ENCODE measurements around the gene SAMMSON.
A peak's percentile ranks its signal among the peaks of the same experiment; 100 is the strongest.

SAMMSON gene

DNA sequence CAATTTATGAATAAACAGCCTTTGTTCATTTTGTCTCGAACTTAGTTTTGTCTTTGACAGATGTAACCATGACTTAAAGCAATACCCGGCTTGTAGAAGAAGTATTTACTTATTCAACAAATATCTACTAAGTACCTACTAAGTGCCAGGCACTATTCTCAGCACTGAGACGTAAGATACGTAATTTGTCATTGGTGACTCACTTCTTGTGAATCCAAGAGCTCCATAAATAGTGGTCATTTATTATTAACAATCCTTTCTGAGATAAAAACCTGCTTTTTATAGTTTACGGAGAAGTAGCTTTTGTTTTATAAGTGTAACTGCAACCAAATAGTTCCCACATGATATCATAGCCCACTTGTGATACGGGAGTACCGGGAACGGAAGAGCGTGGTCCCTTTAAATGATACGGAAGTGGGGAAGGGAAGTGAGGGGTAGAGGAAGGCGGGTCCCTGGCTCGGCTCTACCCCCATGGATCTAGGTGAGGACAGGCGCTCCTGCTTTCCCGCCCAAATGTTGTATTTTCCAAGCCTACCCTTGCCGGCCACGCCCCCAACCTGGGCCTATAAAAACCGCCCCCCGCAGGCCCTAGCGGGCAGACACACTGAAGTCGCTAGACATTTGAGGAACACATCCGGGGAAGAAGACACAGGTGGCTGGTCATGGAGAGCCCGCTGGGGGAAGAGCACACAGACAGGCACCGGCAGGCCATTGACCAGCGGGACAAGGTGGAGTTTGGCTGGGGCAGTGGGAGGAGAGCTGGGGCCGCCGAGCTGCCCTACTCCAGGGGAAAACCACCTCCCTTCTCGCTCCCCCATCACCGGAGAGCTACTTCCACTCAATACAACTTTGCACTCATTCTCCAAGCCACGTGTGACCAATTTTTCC lies at the start of gene SAMMSON:
SAMMSON (plus strand) TSS at position 594 of the 888 bp plus-strand sequence.
- peak; percentile 25 to 73 for DNase-seq

GRCh38 chr3:69951616-69952015 lies 47.9 kb upstream of the SAMMSON start:
- no peak for DNase-seq

DNA sequence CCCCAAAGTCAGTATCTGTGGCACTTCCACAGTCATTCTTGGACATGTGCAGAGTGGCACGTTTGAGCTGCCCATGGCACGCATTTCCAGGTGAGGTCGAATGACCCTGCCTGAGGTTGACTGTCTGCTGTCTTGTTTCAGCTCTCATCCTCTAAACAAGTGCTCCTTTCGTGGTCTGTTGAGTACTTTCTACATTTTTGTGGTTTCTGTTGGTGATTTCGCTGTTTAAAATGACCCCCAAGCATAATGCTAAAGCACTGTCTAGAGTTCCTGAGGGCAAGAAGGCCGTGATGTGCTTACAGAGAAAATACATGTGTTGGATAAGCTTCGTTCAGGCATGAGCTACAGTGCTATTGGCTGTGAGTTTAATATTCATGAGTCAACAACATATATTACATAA lies 40.0 kb upstream of the SAMMSON start:
- no peak for DNase-seq

DNA sequence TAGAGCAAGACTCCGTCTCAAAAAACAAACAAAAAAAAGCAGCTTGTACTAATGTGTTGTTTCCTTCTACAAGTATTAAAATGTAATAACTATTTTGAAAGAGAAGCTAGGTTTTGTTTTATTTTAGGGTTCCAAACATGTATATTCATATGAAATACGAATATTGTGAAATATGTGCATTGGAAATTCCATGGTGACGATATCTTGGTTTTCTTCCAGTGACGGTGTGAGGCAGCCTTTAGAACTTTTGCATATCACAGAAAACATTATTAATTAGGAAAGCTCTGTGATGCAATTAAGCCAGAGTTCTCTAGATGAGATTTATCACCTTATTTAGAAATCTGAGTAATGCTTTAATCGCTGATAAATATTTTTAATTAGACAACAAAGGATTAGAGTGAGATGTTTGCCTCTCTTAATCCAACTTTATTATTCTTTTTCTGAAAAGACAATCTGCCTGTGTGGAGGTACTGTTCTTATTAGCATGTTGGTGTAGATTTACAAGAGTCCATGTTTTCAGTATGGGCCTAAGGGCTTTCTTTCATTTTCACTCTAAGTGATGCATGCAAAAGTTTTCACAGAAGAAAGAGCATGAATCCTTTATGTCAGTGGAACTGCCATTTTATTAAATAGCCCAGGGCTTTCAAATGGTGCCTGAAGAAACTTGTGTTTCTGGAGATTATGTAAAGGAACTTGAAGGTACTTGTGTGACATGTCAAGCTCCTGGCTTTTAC lies 37.7 kb upstream of the SAMMSON start:
- DNase-seq, result no peak

DNA sequence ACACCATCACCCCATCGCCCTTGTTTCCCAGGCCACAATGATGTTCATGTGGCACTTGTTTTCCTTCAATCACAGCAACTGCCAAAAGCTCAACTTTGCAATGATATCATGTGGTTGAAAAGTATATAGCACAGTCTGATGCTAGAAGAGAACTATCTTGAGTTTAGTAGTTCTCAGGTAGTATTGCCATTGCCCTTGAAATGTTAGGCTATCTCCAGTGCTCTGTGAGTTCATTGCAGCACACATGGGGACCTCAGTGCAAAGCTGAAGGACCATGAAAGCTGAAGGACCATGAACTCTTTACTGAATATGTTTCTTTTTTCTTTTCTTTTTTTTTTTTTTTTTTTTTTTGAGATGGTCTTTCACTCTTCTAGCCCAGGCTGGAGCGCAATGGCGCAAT lies 35.9 kb upstream of the SAMMSON start:
- DNase-seq, result no peak

- no peak for DNase-seq
Measured at GRCh38 chr3:69967156-69967555, 32.4 kb upstream of the SAMMSON start.

- DNase-seq, result no peak
Measured at GRCh38 chr3:69970827-69971226, 28.7 kb upstream of the SAMMSON start.

- no peak for DNase-seq
Measured at GRCh38 chr3:69972672-69973071, 26.9 kb upstream of the SAMMSON start.

DNA sequence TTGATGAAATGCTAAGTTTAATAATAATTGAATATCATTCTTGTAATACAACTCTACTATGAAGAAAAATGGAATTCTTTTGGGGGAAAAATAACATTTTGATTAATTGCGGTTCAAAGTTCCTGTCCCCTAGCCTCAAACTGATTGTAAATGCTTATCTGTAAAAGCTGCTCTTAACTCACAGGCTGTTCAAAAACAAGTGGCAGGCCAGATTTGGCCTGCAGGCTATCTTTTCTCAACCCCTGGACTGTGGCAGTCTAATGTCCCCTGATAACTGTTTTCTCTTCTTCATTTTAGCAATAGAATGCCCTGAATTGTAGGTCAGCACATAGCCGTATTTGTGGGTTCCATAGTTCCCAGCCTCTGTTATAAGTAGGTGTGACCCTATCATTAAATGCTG lies 23.5 kb upstream of the SAMMSON start:
- DNase-seq, result no peak

GRCh38 chr3:69983546-69984265 lies 15.8 kb upstream of the SAMMSON start:
- DNase-seq, result no peak

GRCh38 chr3:69985266-69985665 lies 14.3 kb upstream of the SAMMSON start:
- no peak for DNase-seq

- DNase-seq, result no peak
Measured at GRCh38 chr3:69986419-69986818, 13.1 kb upstream of the SAMMSON start.

DNA sequence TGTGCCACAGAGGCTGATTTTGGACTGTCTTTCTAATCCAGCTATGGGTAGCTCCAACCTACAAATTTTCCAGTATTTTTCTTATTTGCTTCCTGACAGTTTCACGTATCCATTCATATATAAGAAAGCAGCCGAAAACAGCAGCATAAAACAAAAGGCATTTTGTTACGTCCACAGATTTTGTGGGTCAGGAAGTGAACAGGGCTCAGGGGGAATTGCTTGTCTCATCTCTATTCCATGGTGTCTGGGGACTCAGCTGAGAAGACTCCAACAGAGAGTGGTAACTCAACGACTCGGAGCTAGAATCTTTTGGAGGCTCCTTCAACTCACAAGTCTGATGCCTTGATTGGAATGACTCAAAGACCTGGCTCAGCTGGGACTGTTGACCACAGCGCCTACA lies 11.7 kb upstream of the SAMMSON start:
- DNase-seq, result no peak

- DNase-seq, result no peak
Measured at GRCh38 chr3:69993757-69994156, 5.8 kb upstream of the SAMMSON start.

- DNase-seq, result no peak
Measured at GRCh38 chr3:69994919-69995318, 4.6 kb upstream of the SAMMSON start.

DNA sequence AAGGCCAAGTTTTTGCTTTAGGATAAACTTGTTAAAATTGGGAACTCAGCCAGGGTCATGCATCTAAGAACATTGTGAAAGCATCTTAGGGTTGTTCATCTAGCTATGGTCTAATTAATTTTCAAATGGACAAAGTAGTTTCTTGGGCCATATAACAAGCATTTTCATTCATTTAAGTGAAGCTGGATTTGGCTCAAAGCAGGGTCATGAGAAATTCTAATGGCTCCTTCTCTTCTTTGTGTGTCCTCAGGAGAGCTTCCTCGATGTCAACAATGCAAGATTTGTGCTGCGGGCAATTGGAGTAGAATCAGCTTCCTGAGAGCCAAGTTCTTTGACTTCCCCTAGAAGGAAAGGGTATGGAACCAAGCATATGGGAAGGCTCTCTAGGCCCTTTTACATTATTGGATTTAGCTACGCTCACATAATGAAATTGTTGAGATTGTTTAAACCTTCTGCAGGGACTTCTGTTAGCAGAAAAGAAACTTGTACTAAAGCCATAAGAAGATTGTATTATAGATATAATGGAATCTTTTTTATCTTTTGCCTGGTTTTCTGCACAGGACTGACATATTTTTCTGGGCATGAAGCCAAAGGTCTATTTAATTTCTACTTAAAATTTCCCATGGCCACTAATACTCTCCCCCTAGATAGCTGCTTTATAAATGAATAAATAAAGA lies 1.8 kb upstream of the SAMMSON start:
- DNase-seq, result no peak

DNA sequence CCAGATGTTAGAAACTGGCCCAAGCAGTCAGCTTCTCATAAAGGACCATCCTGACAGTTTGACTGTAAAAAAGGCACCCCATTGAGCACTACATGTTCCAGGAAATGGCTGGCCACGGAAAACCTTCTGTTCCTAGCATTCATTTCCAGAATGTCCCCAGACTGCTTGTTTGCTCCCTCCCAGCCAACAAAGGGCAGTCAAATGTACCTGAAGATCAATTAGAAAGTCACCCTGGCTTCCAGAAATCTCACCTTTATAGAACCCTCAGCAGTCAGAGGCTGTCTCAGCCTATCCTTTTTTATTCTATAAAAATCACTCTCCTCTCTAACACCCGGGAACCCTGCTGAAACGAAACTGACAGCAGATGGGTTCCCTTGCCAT lies 784 bp upstream of the SAMMSON start:
- no peak for DNase-seq

DNA sequence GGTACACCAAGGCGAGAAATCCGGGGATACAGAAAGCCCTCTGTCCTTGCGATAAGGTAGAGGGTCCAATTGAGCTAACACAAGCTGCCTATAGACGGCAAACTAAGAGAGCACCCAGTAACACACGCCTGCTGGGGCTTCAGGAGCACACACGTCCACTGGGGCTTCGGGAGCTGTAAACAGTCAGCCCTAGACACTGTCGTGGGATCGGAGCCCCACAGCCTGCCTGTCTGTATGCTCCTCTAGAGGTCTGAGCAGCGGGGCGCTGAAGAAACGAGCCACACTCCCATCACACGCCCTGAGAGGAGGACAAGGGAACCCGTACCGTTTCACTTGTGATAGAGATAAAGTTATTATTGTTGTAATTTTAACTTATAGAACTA lies 486 bp downstream of the SAMMSON start:
- DNase-seq, result peak in 1 of 2 experiments; percentile 34

GRCh38 chr3:70000563-70001081 lies 1.1 kb downstream of the SAMMSON start:
- peak; percentile 37 to 55 for DNase-seq

- no peak for DNase-seq
Measured at GRCh38 chr3:70003119-70003518, 3.6 kb downstream of the SAMMSON start.

DNA sequence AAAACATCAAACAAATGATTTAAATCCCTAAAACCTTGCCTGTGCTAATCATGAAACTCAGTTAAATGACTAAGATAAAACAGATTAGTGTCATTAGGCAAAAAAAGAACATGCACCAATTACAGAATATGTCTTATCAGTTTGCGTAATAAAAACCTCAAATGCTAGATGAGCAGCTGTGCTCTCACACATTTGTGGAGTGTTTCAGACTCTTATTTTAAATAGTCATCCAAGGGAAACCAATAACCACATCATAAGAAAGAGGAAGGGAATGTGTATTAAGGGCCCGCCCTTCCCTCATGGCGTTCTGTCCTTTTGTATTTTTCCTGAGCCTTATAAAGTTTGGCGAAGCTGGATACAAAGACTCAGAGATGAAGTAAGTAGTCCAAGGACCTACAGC lies 6.6 kb downstream of the SAMMSON start:
- no peak for DNase-seq

GRCh38 chr3:70010346-70010745 lies 10.8 kb downstream of the SAMMSON start:
- no peak for DNase-seq

DNA sequence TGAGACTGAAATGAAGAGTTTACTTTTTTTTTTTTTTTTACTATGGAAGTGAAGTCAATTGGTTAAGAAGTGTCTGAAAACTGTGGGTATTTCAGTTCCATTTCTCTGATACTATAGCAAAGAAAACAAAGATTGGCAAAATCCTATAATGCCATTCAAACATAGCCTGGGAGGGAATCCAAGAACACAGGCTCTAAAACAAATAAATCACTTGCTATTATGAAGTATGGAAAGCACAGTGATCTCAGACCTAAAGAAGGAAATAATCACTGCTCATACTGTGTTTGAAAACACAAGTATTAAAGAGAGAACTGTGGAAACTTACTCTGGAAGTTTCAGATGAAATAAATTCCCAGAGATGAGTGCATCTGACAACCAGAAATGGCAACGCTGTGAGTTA lies 12.0 kb downstream of the SAMMSON start:
- no peak for DNase-seq

All from NCI-H526 (cell line).